Lower lobe of right lung (tissue), 2 donors: ENCODE data around the gene MAPK7. TPM values are rescaled to one million over a fixed set of nuclear protein-coding genes. Genes with fewer than 3 reads are reported as not detected.

Source experiments
- ATAC-seq, 2 donors: fragments of 200-7000 bp; cut with Tn5 transposase; one replicate each; pipeline ENCODE4 v1.9.1; 2020 to 2022; ENCODE audit warnings: mild to moderate bottlenecking in 2 of 2, moderate library complexity in 2 of 2
- DNase-seq: peaks from one replicate; pipeline ENCODE4 v3.0.0-alpha.2; 2020
- H3K27ac ChIP-seq: fragments of 200-600 bp; one replicate; pipeline ENCODE4 v1.8.0; 2022
- H3K27me3 ChIP-seq: fragments of 200-600 bp; one replicate; pipeline ENCODE4 v1.8.0; 2022; ENCODE audit warnings: low read depth
- H3K36me3 ChIP-seq: fragments of 200-600 bp; one replicate; pipeline ENCODE4 v1.8.0; 2022; ENCODE audit warnings: mild to moderate bottlenecking
- H3K4me1 ChIP-seq: fragments of 200-600 bp; one replicate; pipeline ENCODE4 v1.8.0; 2022
- H3K4me3 ChIP-seq: fragments of 200-600 bp; one replicate; pipeline ENCODE4 v1.8.0; 2022; ENCODE audit warnings: mild to moderate bottlenecking
- H3K9me3 ChIP-seq: fragments of 200-600 bp; one replicate; pipeline ENCODE4 v1.8.0; 2022
- CTCF ChIP-seq: fragments of 200-600 bp; IDR thresholded peaks from one replicate; pipeline ENCODE4 v1.8.0; 2022; ENCODE audit warnings: antibody characterized with exemption, mild to moderate bottlenecking
- intact Hi-C: fragments of 100-400 bp; cut with DNase I; formaldehyde crosslinking; loops from one replicate; pipeline ENCODE4 v1.11.0; 2022
- total RNA-seq: library from RNA; stranded (reverse); fragmentation: NEBNext Ultra II Directional; extraction: Animal tissue kit (Norgen Biotek cat#: 25700); gene quantifications from one replicate; pipeline ENCODE4 v1.2.1, GENCODE V29; 2021
- donor health status: DM: no; HTN: yes; CAD: no; lungs with severe emphysema.

MAPK7 gene
- total RNA-seq, 1 donor from 2014 or later: 22.2 TPM

GRCh38 chr17:19415311-19415710 is 37.0 kb downstream of the MAPK7 start:
- intact Hi-C loops: no loop called here
- no peak overlapping the region for H3K27ac ChIP-seq
- TF ChIP-seq CTCF: no peak
- no peak for ATAC-seq
- H3K36me3 ChIP-seq: no peaks in the 10 kb centered on the region
- DNase-seq: no peak
- H3K9me3 ChIP-seq: no peaks in the 10 kb centered on the region
- no peak overlapping the region for H3K4me3 ChIP-seq
- H3K4me1 ChIP-seq: no peaks in the 10 kb centered on the region
- no peaks in the 10 kb centered on the region for H3K27me3 ChIP-seq

GRCh38 chr17:19415806-19416775 is 37.8 kb downstream of the MAPK7 start:
- H3K27ac ChIP-seq: no peak overlapping the region
- H3K9me3 ChIP-seq: no peaks in the 10 kb centered on the region
- no peaks in the 10 kb centered on the region for H3K27me3 ChIP-seq
- no peaks in the 10 kb centered on the region for H3K4me1 ChIP-seq
- intact Hi-C loops: no loop called here
- ATAC-seq: no peak
- H3K4me3 ChIP-seq: no peak overlapping the region
- no peak for TF ChIP-seq CTCF
- no peaks in the 10 kb centered on the region for H3K36me3 ChIP-seq
- DNase-seq: no peak

GRCh38 chr17:19417611-19418010 is 39.3 kb downstream of the MAPK7 start:
- no peaks in the 10 kb centered on the region for H3K9me3 ChIP-seq
- H3K36me3 ChIP-seq: no peaks in the 10 kb centered on the region
- no peak overlapping the region for H3K4me3 ChIP-seq
- no peaks in the 10 kb centered on the region for H3K4me1 ChIP-seq
- no peak overlapping the region for H3K27ac ChIP-seq
- no peak for DNase-seq
- TF ChIP-seq CTCF: no peak
- intact Hi-C loops: no loop called here
- ATAC-seq: no peak
- no peaks in the 10 kb centered on the region for H3K27me3 ChIP-seq

- no peak for ATAC-seq
- Histone ChIP-seq H3K27me3 (no peaks in the 10 kb centered on the region), H3K27ac (no peak overlapping the region), H3K4me1 (no peaks in the 10 kb centered on the region), H3K9me3 (no peaks in the 10 kb centered on the region), H3K36me3 (no peaks in the 10 kb centered on the region), H3K4me3 (no peak overlapping the region)
- no peak for DNase-seq
- intact Hi-C loops: no loop called here
- no peak for TF ChIP-seq CTCF
Observed at GRCh38 chr17:19418251-19418992, 40.1 kb downstream of the MAPK7 start.

- Histone ChIP-seq H3K27ac (no peak overlapping the region), H3K36me3 (no peaks in the 10 kb centered on the region), H3K27me3 (no peaks in the 10 kb centered on the region), H3K9me3 (no peaks in the 10 kb centered on the region), H3K4me1 (peaks cover 5% of the 10 kb centered on the region), H3K4me3 (no peak overlapping the region)
- intact Hi-C loops: no loop called here
- DNase-seq (no peak), ATAC-seq (no peak)
- no peak for TF ChIP-seq CTCF
Observed at GRCh38 chr17:19421219-19421618, 42.9 kb downstream of the MAPK7 start.
